ENCODE measurements around the gene C17orf78. TPM values are rescaled to one million over a fixed set of nuclear protein-coding genes. Genes with fewer than 3 reads are reported as not detected.
"Not testable (repeated sequence)": the region's sequence is repeated elsewhere in the genome, so short reads cannot be mapped to it uniquely, and the experiment has no call there.

The C17orf78 gene
- total RNA-seq, 1 experiment from 2014 or later, result not detected

DNA sequence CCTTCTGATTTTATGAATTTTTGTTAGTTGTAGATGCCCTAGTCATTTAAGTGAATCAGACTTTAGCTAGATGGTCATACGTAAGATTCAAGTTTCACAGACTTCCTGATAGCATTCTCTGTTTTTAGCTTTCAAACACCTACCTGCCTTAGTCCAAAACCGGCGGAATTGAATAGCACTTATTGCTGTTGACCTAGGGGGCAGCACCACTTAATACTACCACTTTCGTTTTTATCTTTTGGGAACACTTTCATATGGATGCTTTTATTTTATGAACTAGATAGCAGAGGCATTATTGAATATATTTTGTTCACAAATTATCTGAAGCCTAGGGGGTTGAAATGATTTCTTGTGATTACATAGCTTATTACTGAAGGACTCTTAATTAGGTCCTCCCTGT, 62.4 kb downstream of the C17orf78 start:
- DNase-seq (ENCODE audit: low spot score), result no peak

DNA sequence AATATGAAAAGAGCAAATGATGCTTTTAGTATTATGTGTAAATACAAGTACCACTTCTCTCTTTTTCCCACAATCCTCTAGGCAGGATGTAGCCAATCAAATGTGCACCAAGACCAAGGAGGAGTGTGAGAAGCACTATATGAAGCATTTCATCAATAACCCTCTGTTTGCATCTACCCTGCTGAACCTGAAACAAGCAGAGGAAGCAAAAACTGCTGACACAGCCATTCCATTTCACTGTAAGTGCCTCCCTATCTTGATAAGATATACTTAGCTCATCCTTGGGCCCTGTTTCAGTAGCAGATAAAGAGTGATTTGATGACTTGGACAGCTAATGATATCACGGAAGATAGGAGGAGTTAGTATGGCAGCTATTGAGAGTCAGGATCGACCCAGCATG, 64.6 kb downstream of the C17orf78 start:
- no peak for DNase-seq (ENCODE audit: low spot score)

DNA sequence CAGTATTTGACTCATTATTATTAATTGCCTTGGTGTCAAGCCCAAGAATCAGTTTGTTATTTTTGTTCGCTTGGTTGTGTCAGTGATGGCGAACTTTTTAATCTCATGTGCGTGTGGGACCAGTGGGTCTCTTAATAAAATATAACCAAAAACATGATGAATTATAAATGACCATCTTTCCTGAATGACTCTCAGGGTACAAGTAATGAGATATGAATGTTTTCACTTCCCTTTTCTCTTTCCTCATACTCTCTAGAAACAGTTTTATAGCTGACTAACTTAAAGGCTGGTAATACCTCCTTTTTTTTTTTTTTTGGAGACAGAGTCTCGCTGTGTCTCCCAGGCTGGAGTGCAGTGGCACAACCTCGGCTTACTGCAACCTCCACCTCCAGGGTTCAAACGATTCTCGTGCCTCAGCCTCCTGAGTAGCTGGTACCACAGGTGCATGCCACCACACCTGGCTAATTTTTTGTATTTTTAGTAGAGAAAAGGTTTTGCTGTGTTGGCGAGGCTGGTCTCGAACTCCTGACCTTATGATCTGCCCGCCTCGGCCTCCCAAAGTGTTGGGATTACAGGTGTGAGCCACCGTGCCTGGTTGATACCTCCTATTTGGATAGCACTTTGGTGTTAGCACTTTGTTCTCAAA, 65.7 kb downstream of the C17orf78 start:
- DNase-seq (ENCODE audit: low spot score), result not testable (repeated sequence)

Other genes with a start within 250 kb of the C17orf78 start
- gene ACACA, start 30.9 kb downstream of the C17orf78 start, total RNA-seq (2014; rRNA removed; shearing (Covaris generic)), result 27.6 and 50.3 TPM in 2 replicates
- 11.3 and 15.4 TPM in 2 replicates for gene TADA2A, start 30.9 kb downstream of the C17orf78 start, total RNA-seq (2014; rRNA removed; shearing (Covaris generic))
- 49.2 and 50.8 TPM in 2 replicates for gene DUSP14, start 113.9 kb downstream of the C17orf78 start, total RNA-seq (2014; rRNA removed; shearing (Covaris generic))
- 5.6 and 9.8 TPM in 2 replicates for gene SYNRG, start 233.4 kb downstream of the C17orf78 start, total RNA-seq (2014; rRNA removed; shearing (Covaris generic))

Data from H4 (cell line).